Osteoblast (primary cell): ENCODE results near the gene WIPF3. TPM values are rescaled to one million over a fixed set of nuclear protein-coding genes. Genes with fewer than 3 reads are reported as not detected.

Source experiments
- DNase-seq: peaks from one replicate; pipeline ENCODE4 v3.0.0; 2011; ENCODE audit warnings: low spot score, mixed read lengths; ENCODE audit not compliant: insufficient read length; ENCODE audit errors: missing footprints
- H2AFZ ChIP-seq: 2 replicates; pipeline ENCODE4 v1.6.0; 2011; ENCODE audit warnings: mild to moderate bottlenecking, low read length
- H3K27ac ChIP-seq: 2 replicates; pipeline ENCODE4 v1.5.1; 2011; ENCODE audit warnings: mild to moderate bottlenecking, low read depth, low read length, moderate library complexity
- H3K27me3 ChIP-seq: 2 replicates; pipeline ENCODE4 v1.6.0; 2012; ENCODE audit warnings: mild to moderate bottlenecking, control low read depth, inconsistent platforms, low read length, moderate library complexity; ENCODE audit not compliant: insufficient read depth
- H3K36me3 ChIP-seq: 2 replicates; pipeline ENCODE4 v1.5.1; 2011; ENCODE audit warnings: mild to moderate bottlenecking, low read length, control low read depth, moderate library complexity; ENCODE audit not compliant: insufficient read depth
- H3K4me1 ChIP-seq: 2 replicates; pipeline ENCODE4 v1.5.1; 2011; ENCODE audit warnings: mild to moderate bottlenecking, low read length, control low read depth, moderate library complexity; ENCODE audit not compliant: insufficient read depth
- H3K4me2 ChIP-seq: 2 replicates; pipeline ENCODE4 v1.6.0; 2011; ENCODE audit warnings: mild to moderate bottlenecking, low read length; ENCODE audit not compliant: insufficient read depth
- H3K4me3 ChIP-seq: fragments of 200-600 bp; sonication (generic); 3 replicates; pipeline ENCODE4 v1.5.1; 2012; ENCODE audit warnings: mild to moderate bottlenecking, low read length, inconsistent platforms; ENCODE audit not compliant: insufficient read depth
- H3K79me2 ChIP-seq: 2 replicates; pipeline ENCODE4 v1.6.0; 2012; ENCODE audit warnings: mild to moderate bottlenecking, low read length, control low read depth, inconsistent platforms; ENCODE audit not compliant: insufficient read depth
- H3K9me3 ChIP-seq: 2 replicates; pipeline ENCODE4 v1.5.1; 2011; ENCODE audit warnings: low read depth, low read length, control low read depth
- H4K20me1 ChIP-seq: 2 replicates; pipeline ENCODE4 v1.6.0; 2012; ENCODE audit warnings: mild to moderate bottlenecking, low read length, control low read depth; ENCODE audit not compliant: insufficient read depth
- total RNA-seq: library from RNA; depleted of rRNA; stranded (reverse); fragments of >200 nt; gene quantifications from 2 replicates; pipeline ENCODE4 v1.2.3, GENCODE V29; 2012
- TF ChIP-seq, protein P1 (sequence below): IDR thresholded peaks from 2 replicates; pipeline ENCODE4 v1.5.1; 2011; ENCODE audit warnings: mild to moderate bottlenecking, low read depth, low read length, moderate library complexity; ENCODE audit errors: extremely low read depth

The WIPF3 gene
- total RNA-seq, 1 donor, result not detected

DNA sequence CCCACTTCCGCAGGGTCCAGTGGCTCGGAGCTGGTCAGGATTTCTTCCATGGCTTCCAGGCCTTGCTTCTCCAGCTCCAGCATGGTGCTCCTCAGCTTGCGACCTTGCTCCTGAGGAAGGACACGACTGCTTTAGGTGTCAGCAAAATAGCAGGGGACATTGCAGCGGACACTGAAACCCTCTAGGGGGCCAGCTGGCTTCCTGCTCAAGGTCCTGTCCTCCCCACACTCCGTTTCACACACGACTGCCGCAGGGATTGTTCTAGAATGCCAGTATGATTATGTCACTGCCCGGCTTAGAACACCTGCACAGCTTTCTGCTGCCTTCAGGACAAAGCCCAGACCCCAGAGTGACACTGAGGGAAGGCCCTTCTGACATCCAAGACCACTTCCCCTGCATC is 117.7 kb downstream of the WIPF3 start:
- Histone ChIP-seq H3K36me3 (peaks cover 35% of the 10 kb centered on the region), H3K4me2 (no peak overlapping the region), H4K20me1 (peaks cover 9% of the 10 kb centered on the region), H3K9me3 (no peaks in the 10 kb centered on the region), H2AFZ (no peak overlapping the region), H3K27me3 (no peaks in the 10 kb centered on the region), H3K4me3 (no peak overlapping the region), H3K4me1 (no peaks in the 10 kb centered on the region), H3K27ac (no peak overlapping the region), H3K79me2 (no peaks in the 10 kb centered on the region)
- no peak for DNase-seq
- TF ChIP-seq, protein P1, sequence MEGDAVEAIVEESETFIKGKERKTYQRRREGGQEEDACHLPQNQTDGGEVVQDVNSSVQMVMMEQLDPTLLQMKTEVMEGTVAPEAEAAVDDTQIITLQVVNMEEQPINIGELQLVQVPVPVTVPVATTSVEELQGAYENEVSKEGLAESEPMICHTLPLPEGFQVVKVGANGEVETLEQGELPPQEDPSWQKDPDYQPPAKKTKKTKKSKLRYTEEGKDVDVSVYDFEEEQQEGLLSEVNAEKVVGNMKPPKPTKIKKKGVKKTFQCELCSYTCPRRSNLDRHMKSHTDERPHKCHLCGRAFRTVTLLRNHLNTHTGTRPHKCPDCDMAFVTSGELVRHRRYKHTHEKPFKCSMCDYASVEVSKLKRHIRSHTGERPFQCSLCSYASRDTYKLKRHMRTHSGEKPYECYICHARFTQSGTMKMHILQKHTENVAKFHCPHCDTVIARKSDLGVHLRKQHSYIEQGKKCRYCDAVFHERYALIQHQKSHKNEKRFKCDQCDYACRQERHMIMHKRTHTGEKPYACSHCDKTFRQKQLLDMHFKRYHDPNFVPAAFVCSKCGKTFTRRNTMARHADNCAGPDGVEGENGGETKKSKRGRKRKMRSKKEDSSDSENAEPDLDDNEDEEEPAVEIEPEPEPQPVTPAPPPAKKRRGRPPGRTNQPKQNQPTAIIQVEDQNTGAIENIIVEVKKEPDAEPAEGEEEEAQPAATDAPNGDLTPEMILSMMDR, result no peak

DNA sequence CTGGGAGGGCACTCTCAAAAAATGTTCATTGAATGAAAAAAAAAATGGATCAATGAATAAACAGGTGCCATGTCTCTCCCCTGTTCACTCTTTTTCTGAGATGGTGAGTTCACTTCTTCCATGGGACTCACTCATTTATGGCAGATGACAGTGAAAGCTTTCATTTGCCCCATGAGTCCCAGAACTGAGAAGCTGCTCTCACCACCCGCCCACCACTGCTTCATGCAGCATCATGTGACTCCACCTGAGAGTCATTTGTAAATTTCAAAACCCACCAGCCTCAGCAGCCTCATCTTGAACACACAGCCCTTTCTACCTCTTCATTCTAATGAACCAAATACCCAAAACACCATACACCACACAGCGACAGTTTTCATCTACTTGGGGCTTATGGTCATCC is 118.4 kb downstream of the WIPF3 start:
- Histone ChIP-seq H3K27ac (no peak overlapping the region), H2AFZ (no peak overlapping the region), H3K27me3 (no peaks in the 10 kb centered on the region), H4K20me1 (peaks cover 9% of the 10 kb centered on the region), H3K79me2 (no peaks in the 10 kb centered on the region), H3K4me1 (no peaks in the 10 kb centered on the region), H3K4me2 (no peak overlapping the region), H3K4me3 (no peak overlapping the region), H3K9me3 (no peaks in the 10 kb centered on the region), H3K36me3 (peaks cover 28% of the 10 kb centered on the region)
- TF ChIP-seq, protein P1, result no peak
- DNase-seq, result no peak

DNA sequence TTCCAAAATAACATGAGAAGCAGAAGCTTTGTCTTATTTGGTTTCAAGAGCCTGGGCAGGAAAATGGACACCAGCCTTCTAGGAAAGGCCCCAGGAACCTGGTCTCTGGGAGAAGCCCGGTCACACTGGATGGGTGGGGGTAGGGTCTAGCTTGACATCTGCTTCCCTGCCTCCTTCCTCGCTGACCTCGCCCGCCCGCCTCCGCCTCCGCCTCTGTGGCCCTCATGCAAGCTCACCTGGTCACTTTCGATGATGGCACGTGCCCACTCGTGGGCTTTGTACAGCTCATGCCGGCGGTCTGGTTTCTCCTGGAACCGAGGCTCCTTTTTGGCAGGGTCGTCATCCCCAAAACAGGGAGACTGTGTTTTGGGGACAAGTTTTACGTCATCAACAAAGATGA is 119.9 kb downstream of the WIPF3 start:
- no peak overlapping the region for H3K27ac ChIP-seq
- no peak for DNase-seq
- H3K9me3 ChIP-seq, result no peaks in the 10 kb centered on the region
- TF ChIP-seq, protein P1, result no peak
- H3K4me3 ChIP-seq, result no peak overlapping the region
- no peaks in the 10 kb centered on the region for H3K27me3 ChIP-seq
- H3K36me3 ChIP-seq, result peaks cover 34% of the 10 kb centered on the region
- H3K4me1 ChIP-seq, result no peaks in the 10 kb centered on the region
- H3K79me2 ChIP-seq, result peaks cover 4% of the 10 kb centered on the region
- peaks cover 9% of the 10 kb centered on the region for H4K20me1 ChIP-seq
- H2AFZ ChIP-seq, result no peak overlapping the region
- no peak overlapping the region for H3K4me2 ChIP-seq

DNA sequence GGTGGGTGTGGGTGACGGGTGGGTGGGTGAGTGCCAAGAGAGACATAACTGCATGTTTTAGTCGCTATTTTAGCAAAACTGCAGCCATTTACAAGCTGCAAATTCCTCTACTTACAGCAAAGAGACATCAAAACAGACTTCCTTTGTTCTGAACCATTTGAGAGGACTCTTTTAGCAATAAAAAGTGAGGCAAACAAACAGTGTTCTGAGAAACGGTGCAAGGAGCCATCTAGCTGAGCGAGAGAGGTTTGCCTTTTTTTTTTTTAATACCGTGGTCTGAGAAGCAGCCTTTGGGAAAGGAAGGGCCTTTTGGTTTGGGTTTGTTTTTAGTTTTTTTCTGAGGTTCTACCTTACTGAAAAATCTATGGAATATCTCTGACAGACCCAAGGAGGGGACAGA is 120.4 kb downstream of the WIPF3 start:
- Histone ChIP-seq H3K27ac (no peak overlapping the region), H3K4me1 (no peaks in the 10 kb centered on the region), H3K4me2 (no peak overlapping the region), H3K27me3 (no peaks in the 10 kb centered on the region), H3K4me3 (no peak overlapping the region), H2AFZ (no peak overlapping the region), H3K79me2 (peaks cover 4% of the 10 kb centered on the region), H4K20me1 (peaks cover 8% of the 10 kb centered on the region), H3K9me3 (no peaks in the 10 kb centered on the region), H3K36me3 (peaks cover 34% of the 10 kb centered on the region)
- no peak for DNase-seq
- TF ChIP-seq, protein P1, result no peak
